AG04450 (cell line): Measurements from ENCODE around the gene MTFP1. TPM values are rescaled to one million over a fixed set of nuclear protein-coding genes. Genes with fewer than 3 reads are reported as not detected.

ENCODE experiments used
- CTCF ChIA-PET: fragments of 300-600, 350-600 bp; formaldehyde crosslinking; extraction: SDS; loops from one replicate; lab custom pipeline; 2022; ENCODE audit warnings: antibody characterized with exemption, inconsistent platforms; lab: Charles Lee
- POLR2A ChIA-PET: fragments of 350-600 bp; formaldehyde crosslinking; extraction: SDS; loops from one replicate; lab custom pipeline; 2021; ENCODE audit warnings: antibody characterized with exemption, inconsistent platforms; lab: Yijun Ruan, JAX
- DNase-seq: peaks from one replicate; pipeline ENCODE4 v3.0.0-alpha.2; 2011; ENCODE audit warnings: low read depth, low spot score
- H3K27ac ChIP-seq: one replicate; pipeline ENCODE4 v1.5.1; 2012; ENCODE audit warnings: low read depth, low read length, control low read depth
- H3K27me3 ChIP-seq: one replicate; pipeline ENCODE4 v1.6.0; 2012; ENCODE audit warnings: low read length; ENCODE audit not compliant: control insufficient read depth, insufficient read depth
- H3K4me3 ChIP-seq: 2 replicates; pipeline ENCODE4 v1.5.1; 2011; ENCODE audit warnings: mild to moderate bottlenecking, low read depth, low read length, control low read depth
- H3K9me3 ChIP-seq: 2 replicates; pipeline ENCODE4 v1.5.1; 2012; ENCODE audit warnings: low read length; ENCODE audit not compliant: control insufficient read depth, insufficient read depth
- polyA plus RNA-seq: library from polyadenylated mRNA; depleted of rRNA; stranded (reverse); fragments of >200 nt; gene quantifications from 2 replicates; pipeline ENCODE4 v1.2.3, GENCODE V29; 2011
- TF ChIP-seq, protein P1 (sequence below): IDR thresholded peaks from 2 replicates; pipeline ENCODE4 v1.5.1; 2011; ENCODE audit warnings: low read depth, low read length, control low read depth, inconsistent platforms

The MTFP1 gene
- polyA plus RNA-seq, 1 experiment: 4.1 TPM

DNA sequence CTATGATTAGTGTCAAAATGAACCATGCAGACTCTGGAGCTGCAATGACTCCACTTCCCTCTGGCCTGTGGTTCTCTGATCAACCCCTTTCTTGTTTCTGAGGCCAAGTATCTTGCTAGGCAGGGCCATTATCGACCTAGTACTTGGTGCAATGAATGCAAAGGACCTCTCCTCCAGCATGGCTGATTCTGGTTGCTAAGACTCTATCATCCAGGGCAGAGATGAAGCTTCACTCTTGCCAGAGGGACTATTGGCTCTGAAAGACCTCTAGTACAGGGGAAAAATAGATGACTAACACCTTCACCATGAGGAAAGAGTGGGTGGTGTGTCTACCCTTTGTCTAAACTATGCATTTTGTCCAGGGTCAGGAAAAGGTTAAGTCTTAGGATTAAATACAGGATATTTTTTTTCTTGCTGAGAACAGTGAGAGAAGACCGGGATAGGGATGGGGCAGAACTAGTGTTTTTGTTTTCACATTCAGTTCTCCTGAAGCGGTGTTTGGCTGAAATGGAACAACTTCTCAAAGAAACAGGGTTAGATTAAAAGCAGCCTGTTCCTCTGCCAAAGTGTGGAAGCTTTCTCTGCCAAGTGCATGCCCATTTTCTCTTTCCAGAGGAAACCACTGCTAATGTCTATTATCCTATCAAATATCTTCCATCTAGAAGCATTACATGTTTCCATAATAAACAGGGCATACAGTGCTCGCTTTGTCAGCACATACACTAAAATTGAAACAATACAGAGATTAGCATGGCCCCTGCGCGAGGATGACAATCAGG, 5.0 kb upstream of the MTFP1 start:
- Histone ChIP-seq H3K9me3 (no peaks in the 10 kb centered on the region), H3K4me3 (no peak overlapping the region), H3K27ac (peak overlapping the region; percentile 63), H3K27me3 (no peaks in the 10 kb centered on the region)
- DNase-seq: peak; percentile 65
- TF ChIP-seq, protein P1, sequence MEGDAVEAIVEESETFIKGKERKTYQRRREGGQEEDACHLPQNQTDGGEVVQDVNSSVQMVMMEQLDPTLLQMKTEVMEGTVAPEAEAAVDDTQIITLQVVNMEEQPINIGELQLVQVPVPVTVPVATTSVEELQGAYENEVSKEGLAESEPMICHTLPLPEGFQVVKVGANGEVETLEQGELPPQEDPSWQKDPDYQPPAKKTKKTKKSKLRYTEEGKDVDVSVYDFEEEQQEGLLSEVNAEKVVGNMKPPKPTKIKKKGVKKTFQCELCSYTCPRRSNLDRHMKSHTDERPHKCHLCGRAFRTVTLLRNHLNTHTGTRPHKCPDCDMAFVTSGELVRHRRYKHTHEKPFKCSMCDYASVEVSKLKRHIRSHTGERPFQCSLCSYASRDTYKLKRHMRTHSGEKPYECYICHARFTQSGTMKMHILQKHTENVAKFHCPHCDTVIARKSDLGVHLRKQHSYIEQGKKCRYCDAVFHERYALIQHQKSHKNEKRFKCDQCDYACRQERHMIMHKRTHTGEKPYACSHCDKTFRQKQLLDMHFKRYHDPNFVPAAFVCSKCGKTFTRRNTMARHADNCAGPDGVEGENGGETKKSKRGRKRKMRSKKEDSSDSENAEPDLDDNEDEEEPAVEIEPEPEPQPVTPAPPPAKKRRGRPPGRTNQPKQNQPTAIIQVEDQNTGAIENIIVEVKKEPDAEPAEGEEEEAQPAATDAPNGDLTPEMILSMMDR: no peak
- ChIA-PET CTCF (interaction anchor here (0.6 kb wide), 1 partner anchor 157 kb away, joined by 4 read pairs; no protein-coding TSS in a partner anchor), POLR2A (interaction anchor here (1.6 kb wide), 1 partner anchor 15 kb away, joined by 5 read pairs; no protein-coding TSS in a partner anchor)

DNA sequence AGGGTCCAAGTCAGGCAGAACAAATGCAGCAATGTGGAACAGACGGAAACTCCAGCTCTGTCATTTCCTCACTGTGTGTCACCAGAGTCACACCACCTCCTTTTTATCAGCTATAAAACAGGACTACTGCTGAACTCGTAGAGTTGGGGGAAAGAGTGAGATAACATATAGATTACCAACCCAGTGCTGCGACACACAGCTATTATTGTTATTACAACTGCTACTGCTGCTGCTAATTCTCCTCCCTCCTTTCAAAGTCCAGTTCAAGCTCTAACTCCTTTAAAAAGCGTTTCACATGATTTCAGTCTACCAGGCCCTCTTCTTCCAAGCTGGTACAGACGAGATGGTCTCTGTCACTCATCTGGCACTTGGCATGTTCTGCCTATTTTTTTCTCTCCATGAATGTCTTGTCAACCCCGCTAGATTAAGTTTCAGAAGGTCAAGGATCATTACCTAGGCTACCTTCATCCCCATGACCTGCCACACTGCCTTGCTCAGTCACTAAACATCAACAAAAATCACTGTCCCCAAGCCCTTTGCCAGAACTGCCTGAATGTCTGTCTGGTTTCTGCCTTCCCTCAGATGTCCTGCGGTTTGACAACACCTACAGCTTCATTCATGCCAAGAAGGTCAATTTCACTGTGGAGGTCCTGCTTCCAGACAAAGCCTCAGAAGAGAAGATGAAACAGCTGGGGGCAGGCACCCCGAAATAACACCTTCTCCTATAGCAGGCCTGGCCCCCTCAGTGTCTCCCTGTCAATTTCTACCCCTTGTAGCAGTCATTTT, 3.7 kb upstream of the MTFP1 start:
- ChIA-PET CTCF (interaction anchor here (0.6 kb wide), 1 partner anchor 26 kb away, joined by 3 read pairs; no protein-coding TSS in a partner anchor), POLR2A (interaction anchor here (2.9 kb wide), 1 partner anchor 24 kb away, joined by 18 read pairs; the partner anchor contains the start of gene SEC14L2)
- TF ChIP-seq, protein P1: no peak
- H3K9me3 ChIP-seq: peaks cover under 1% of the 10 kb centered on the region; the same call in 1 of the 2 replicates
- H3K27ac ChIP-seq: peak overlapping the region; percentile 99
- DNase-seq: no peak
- H3K4me3 ChIP-seq: peak overlapping the region; percentile 61; the same call in 1 of the 2 replicates
- no peaks in the 10 kb centered on the region for H3K27me3 ChIP-seq

DNA sequence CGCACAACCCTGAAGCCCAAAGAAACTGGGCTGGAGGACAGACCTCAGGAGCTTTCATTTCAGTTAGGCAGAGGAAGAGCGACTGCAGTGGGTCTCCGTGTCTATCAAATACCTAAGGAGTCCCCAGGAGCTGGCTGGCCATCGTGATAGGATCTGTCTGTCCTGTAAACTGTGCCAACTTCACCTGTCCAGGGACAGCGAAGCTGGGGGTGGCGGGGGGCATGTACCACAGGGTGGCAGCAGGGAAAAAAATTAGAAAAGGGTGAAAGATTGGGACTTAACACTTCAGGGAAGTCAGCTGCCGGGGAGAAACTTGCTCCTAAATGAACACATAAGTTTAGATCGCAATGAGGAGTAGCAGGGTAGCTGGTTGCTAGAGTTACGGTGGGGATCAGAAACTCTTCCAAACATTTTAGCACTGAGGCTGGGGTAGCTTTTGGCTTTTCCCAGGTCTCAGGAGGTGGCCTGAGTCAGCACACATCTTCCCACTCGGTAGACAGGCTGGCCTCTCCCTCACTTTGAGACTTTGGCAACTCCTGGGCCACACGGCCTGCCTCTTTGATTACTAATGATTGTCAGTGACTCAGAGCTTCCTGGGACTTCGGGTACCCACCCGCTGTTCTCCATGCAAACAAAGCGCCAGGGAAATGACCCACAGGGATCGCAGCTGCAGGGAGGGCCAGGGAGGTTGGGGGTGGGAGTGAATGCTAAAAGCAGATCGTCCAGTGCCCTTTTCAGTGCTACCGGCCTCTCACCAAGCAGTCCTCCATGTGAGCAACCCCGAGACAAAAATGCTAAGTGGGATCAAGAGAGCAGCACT, 2.9 kb upstream of the MTFP1 start:
- TF ChIP-seq, protein P1: no peak
- DNase-seq: peak; percentile 73
- POLR2A ChIA-PET: interaction anchor here (0.6 to 2.9 kb wide), 6 partner anchors 15 to 186 kb away, joined by 3 to 18 read pairs (median 4); partner anchors contain the start of genes CCDC157, SEC14L2, SF3A1 and TCN2
- CTCF ChIA-PET: interaction anchor here (0.5 to 2.7 kb wide), 3 partner anchors 9 to 185 kb away, joined by 3 to 11 read pairs (median 5); partner anchors contain the start of gene TCN2
- Histone ChIP-seq H3K27ac (peak overlapping the region; percentile 99), H3K9me3 (peaks cover 4% of the 10 kb centered on the region; the same call in 1 of the 2 replicates), H3K4me3 (peak overlapping the region; percentile 61), H3K27me3 (no peaks in the 10 kb centered on the region)

DNA sequence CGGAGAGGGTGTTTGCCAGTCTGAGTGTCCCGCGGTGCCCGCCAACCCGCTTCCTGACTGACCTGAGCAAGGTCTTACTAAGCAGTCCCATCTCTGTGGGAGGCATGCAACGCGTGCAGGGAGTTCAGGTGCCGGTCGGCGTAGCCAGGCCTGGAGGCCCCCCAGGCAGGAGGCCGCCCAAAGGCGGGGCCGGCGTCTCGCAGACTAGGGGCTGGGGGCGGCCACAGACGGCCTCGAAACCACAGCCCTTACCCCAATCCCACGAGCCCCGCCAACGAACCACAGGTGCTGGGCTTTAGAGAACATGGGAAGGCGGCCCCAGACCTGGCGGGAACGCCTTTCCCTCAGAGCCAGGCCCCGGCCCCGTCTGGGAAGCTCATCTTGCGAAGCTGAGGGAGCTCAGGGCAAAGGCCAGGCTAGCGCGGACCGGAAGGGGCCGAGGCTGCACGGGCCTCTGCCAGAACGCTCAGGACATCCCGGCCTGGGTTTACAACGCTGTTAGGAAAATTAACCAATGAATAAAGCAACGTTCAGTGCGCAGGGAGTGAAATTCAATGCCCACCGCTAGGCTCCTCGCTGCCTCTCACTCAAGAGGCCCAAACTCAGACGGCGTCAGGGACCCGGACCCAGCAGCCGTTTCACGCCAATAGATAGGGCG, 2.1 kb upstream of the MTFP1 start:
- CTCF ChIA-PET: interaction anchor here (0.5 to 2.7 kb wide), 8 partner anchors 10 to 184 kb away, joined by 3 to 11 read pairs (median 5); partner anchors contain the start of gene TCN2
- TF ChIP-seq, protein P1: peak; percentile 17; the same call in 1 of the 2 replicates
- DNase-seq: no peak

More for the DNA sequence above, 2.1 kb upstream of the MTFP1 start:
- peaks cover 4% of the 10 kb centered on the region; the same call in 1 of the 2 replicates for H3K9me3 ChIP-seq
- H3K4me3 ChIP-seq: peak overlapping the region; percentile 61
- POLR2A ChIA-PET: interaction anchor here (0.6 to 2.9 kb wide), 8 partner anchors 15 to 212 kb away, joined by 3 to 18 read pairs (median 4); partner anchors contain the start of genes CCDC157, SEC14L2, SF3A1 and SLC35E4
- H3K27ac ChIP-seq: peak overlapping the region; percentile 99
- H3K27me3 ChIP-seq: no peaks in the 10 kb centered on the region
